GM18870 (cell line): ENCODE measurements around the gene RALBP1.
"Not testable (repeated sequence)": the region's sequence is repeated elsewhere in the genome, so short reads cannot be mapped to it uniquely, and the experiment has no call there.

Experiments used
- ATAC-seq: cut with Tn5 transposase; IDR thresholded peaks from one replicate; pipeline ENCODE4 v1.9.1; 2021; ENCODE audit warnings: moderate library complexity; ENCODE audit not compliant: unreplicated experiment

Gene RALBP1

GRCh38 chr18:9454061-9454703 is 21.1 kb upstream of the RALBP1 start:
- no peak for ATAC-seq

- no peak for ATAC-seq
These were observed 19.4 kb upstream of the RALBP1 start for GRCh38 chr18:9455718-9456511.

- ATAC-seq = no peak
These were observed 9.2 kb upstream of the RALBP1 start for GRCh38 chr18:9466127-9466526.

- ATAC-seq = no peak
These were observed 8.5 kb upstream of the RALBP1 start for GRCh38 chr18:9466846-9467245.

GRCh38 chr18:9468998-9469397 is 6.3 kb upstream of the RALBP1 start:
- no peak for ATAC-seq

- ATAC-seq = no peak
These were observed 5.6 kb upstream of the RALBP1 start for GRCh38 chr18:9469685-9470084.

GRCh38 chr18:9474108-9474982 is 968 bp upstream of the RALBP1 start:
- ATAC-seq = no peak

GRCh38 chr18:9475643-9476591 is 604 bp downstream of the RALBP1 start:
- ATAC-seq = no peak

GRCh38 chr18:9476949-9477348 is 1.6 kb downstream of the RALBP1 start:
- not testable (repeated sequence) for ATAC-seq

- ATAC-seq = no peak
These were observed 2.2 kb downstream of the RALBP1 start for GRCh38 chr18:9477509-9477908.

- ATAC-seq = no peak
These were observed 3.2 kb downstream of the RALBP1 start for GRCh38 chr18:9478545-9478944.

GRCh38 chr18:9482790-9483189 is 7.5 kb downstream of the RALBP1 start:
- no peak for ATAC-seq

GRCh38 chr18:9483526-9483925 is 8.2 kb downstream of the RALBP1 start:
- ATAC-seq = no peak

GRCh38 chr18:9484856-9485255 is 9.5 kb downstream of the RALBP1 start:
- ATAC-seq = not testable (repeated sequence)

- no peak for ATAC-seq
These were observed 13.2 kb downstream of the RALBP1 start for GRCh38 chr18:9488538-9488937.

GRCh38 chr18:9494778-9495331 is 19.5 kb downstream of the RALBP1 start:
- ATAC-seq = peak; percentile 85

GRCh38 chr18:9495465-9495864 is 20.2 kb downstream of the RALBP1 start:
- no peak for ATAC-seq

- ATAC-seq = no peak
These were observed 20.8 kb downstream of the RALBP1 start for GRCh38 chr18:9495916-9496705.

GRCh38 chr18:9506046-9506792 is 30.9 kb downstream of the RALBP1 start:
- ATAC-seq = no peak
